A673 (cell line): Measurements from ENCODE around the gene EDA.

Experiments used
- EZH2 ChIP-seq: fragments of 200-600 bp; sonication (generic); IDR thresholded peaks from 2 replicates; pipeline ENCODE4 v1.6.1; 2017; ENCODE audit warnings: borderline replicate concordance, low read depth, mild to moderate bottlenecking, mixed read lengths, antibody characterized with exemption, low read length; ENCODE audit not compliant: poor library complexity, severe bottlenecking
- TF ChIP-seq, protein P1 (sequence below): fragments of 300-800, 200-600 bp; sonication (generic); conservative IDR thresholded peaks from 2 replicates; pipeline ENCODE4 v1.5.1; 2017; ENCODE audit warnings: low read depth, mild to moderate bottlenecking, antibody characterized with exemption, low read length, moderate library complexity, mixed read lengths

DNA sequence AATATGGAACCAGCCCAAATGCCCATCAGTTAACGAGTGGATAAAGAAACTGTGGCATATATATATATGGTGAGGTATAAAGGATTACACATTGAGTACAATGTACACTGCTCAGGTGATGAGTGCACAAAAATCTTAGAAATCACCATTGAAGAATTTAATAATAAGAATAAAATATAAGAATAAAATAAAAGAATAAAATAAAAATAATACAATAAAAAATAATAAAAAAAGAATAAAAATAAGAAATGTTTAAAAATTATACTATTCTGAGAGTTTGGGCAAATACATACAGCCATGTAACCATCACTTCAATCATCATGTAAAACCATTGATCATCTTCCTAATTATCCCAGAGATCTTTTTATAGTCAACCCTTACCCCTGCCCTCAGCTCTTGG, 260.3 kb downstream of the EDA start:
- TF ChIP-seq, protein P1, sequence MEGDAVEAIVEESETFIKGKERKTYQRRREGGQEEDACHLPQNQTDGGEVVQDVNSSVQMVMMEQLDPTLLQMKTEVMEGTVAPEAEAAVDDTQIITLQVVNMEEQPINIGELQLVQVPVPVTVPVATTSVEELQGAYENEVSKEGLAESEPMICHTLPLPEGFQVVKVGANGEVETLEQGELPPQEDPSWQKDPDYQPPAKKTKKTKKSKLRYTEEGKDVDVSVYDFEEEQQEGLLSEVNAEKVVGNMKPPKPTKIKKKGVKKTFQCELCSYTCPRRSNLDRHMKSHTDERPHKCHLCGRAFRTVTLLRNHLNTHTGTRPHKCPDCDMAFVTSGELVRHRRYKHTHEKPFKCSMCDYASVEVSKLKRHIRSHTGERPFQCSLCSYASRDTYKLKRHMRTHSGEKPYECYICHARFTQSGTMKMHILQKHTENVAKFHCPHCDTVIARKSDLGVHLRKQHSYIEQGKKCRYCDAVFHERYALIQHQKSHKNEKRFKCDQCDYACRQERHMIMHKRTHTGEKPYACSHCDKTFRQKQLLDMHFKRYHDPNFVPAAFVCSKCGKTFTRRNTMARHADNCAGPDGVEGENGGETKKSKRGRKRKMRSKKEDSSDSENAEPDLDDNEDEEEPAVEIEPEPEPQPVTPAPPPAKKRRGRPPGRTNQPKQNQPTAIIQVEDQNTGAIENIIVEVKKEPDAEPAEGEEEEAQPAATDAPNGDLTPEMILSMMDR, result no peak
- TF ChIP-seq EZH2, result no peak
